ENCODE data around the gene NARF.
"Not testable (repeated sequence)": the region's sequence is repeated elsewhere in the genome, so short reads cannot be mapped to it uniquely, and the experiment has no call there.

Gene NARF

GRCh38 chr17:82458179-82458884 lies at the start of gene NARF:
NARF (plus strand) TSS chr17:82458741; CDS start chr17:82458804, 63 bp downstream.
- peak; percentile 99 for DNase-seq (ENCODE audit: low spot score)

DNA sequence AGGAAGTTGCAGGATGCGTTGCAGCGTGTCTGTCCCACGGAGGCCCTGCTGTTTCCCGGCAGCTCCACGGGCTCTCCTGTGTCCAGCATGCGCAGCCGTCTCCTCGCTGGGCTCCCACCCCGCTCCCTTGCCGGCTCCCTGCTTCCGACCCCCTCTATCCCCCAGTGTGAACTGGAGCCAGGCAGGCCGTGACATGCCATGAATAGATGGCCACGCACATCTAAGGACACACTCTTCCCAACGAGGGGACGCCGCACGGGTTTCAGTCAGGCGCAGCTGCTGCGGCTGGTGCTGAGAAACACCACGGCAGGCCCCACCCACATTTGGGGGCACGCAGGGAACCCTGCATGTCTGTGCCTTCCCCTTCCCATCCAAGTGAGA lies 49.6 kb upstream of the NARF start:
- DNase-seq (ENCODE audit: low spot score) = no peak

- DNase-seq (ENCODE audit: low spot score) = no peak
Observed at GRCh38 chr17:82410014-82410716, 48.4 kb upstream of the NARF start.

DNA sequence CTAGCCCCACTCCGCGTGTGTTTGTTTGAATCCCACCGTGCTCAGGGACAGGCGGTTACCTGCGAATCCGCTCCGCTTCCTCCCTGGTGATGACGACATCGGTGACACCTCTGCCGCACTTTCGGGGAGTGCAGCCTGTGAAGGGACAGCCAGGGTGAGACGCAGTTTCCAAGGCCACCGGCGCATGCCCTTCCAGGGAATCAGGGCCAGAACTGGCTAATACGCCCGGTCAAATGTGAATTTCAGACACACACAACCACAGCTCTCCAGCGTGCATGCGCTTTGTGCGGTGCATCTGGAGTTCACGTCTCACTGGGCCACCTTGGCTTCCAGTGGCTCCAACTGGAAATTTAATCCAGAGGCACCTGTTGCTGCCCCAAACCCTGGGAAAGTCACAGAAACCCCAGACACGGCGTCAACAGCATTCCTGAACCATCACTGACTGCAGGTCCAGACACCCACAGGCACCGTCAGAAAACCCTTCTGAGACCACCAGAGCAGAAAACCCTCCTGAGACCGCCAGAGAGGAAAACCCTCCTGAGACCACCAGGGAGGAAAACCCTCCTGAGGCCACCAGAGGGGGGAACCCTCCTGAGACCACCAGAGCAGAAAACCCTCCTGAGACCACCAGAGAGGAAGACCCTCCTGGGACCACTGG lies 47.0 kb upstream of the NARF start:
- no peak for DNase-seq (ENCODE audit: low spot score)

DNA sequence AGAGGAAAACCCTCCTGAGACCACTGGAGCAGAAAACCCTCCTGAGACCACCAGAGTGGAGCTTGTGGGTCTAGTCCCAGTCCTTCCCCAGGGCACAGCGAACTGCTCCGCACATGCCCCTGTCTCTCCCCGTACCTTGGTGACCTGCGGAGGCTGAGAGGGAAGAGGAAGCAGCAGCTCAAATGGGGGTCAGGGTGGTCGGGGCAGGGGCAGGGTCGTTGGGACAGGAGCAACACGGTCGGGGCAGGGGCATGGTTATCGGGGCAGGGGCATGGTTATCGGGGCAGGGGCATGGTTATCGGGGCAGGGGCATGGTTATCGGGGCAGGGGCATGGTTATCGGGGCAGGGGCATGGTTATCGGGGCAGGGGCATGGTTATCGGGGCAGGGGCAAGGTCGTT lies 46.5 kb upstream of the NARF start:
- not testable (repeated sequence) for DNase-seq (ENCODE audit: low spot score)

DNA sequence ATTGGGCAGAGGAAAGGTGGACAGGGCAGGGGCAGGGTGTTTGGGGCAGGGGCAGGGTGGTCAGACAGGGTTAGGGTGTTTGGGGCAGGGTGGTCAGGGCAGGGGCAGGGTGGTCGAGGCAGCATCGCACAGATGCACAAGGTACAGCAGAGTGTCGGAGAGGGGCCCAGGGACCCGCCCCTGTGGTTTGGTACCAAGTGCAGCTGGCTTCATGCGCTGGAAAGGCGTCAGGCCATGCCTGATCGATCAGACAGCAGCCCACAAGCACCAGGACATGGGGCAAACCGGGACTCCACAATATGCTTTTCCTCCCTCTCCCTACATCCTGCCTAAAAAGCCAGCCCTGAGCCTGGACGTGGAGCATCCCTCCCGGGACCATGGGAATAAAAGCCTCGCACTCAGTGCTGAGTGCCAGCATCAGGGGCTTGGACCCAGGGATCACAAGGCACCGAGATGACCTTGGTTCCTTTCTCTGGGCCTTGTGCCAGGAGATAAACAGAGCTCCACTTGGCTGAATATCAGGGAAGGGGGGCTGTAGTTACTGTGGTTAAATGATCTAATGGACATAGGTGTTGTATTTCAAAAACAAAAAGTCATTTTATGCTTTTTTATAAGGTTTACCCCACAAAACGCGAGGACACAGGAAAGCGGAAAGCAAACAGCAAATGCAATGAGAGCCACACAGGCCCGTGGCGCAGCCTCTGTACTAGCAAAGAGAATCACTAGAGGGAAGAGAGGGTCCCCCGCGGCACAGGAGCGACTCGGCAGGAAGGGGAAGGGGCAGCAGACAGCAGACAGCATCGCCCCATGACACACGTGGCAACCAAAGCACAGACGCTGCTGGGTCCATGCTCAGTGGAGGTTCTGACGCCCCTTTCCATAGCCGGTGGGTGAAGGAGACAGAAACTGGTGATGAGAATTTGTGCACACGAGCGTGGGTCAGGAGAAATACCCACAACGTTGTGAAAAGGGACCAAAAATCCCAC lies 45.7 kb upstream of the NARF start:
- no peak for DNase-seq (ENCODE audit: low spot score)

DNA sequence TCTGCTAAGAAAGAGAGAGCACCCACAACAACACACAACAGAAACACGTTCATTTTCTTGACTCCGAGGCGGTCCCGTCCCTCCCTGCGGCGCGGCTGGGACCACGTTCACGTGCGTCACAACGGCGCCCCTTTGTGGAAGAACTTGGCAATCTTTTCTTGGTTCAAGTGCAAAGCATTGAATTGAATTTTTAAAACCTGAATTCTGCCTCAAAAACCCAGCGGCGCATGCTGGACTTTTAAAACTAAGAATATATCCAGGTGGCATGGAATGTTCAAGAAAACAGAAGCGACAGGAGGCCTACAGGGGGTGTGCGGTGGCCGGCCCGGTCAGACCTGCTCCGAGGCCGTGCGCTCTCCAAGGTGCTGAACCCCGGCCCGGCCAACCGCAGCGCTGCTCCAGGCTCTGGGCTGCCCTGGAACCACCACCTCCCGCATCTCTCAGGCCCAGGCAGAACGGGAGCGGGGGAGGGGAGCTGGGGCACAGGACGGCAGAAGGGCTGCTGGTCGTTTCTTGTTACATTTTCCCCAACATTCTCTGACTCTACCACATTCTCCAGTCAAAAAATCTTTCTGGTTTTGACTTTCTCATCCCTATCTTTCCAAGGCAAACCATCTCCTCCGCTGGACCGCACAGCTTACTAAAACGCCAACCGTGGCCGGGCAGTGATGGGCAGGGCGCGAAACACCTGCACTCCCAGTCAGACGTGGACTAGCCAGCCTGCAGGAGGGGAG lies 43.8 kb upstream of the NARF start:
- DNase-seq (ENCODE audit: low spot score) = peak; percentile 81

DNA sequence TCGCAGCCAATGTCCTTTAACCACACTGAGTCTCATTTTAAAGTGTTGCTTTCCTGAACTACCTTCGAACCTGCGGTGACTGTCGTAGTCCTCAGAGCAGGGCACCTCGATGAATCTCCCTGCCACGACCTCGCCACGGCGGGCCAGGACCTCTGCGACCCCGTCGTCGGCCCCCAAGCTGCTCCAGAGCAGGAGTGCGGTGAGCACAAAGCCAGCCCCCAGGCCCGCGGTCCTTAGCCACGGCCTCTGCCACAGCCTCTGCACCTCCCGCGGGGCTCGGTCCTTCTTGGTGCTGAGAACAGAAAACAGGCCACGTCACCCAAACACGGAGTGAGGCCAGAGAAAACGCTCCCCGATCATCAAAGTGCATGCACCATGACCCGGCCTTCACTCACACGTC lies 43.2 kb upstream of the NARF start:
- no peak for DNase-seq (ENCODE audit: low spot score)

DNA sequence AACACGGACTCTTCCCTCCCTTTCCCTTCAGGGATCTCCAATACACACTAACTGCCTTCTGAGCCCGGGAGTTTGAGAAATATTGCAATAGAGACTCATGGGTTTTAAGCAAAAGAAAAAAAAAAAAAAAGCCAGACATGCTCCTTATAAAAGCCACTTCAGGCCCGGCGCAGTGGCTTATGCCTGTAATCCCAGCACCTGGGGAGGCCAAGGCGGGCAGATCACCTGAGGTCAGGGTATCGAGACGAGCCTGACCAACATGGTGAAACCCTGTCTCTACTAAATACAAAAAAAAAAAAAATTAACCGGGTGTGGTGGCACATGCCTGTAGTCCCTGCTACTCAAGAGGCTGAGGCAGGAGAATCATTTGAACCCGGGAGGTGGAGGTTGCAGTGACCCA lies 42.8 kb upstream of the NARF start:
- no peak for DNase-seq (ENCODE audit: low spot score)

DNA sequence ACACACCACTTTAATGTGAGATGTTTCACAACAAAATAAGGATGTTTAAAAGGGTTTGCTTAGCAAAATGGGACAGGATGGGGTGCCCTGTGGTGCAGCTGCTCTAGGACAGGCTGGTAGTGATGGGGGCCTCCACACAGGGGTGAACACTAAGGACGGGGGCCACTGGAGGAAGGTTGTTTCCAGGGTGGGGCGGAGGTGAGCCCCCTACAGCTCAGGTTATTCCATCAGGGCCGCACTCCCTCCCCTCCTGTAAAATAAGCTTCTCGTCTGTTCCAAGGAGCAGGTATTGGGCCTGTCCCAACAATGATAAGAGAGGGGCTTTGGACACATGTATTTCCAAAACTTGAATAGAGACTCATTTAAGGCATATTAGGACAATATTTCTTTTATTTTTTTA lies 42.3 kb upstream of the NARF start:
- DNase-seq (ENCODE audit: low spot score) = no peak

DNA sequence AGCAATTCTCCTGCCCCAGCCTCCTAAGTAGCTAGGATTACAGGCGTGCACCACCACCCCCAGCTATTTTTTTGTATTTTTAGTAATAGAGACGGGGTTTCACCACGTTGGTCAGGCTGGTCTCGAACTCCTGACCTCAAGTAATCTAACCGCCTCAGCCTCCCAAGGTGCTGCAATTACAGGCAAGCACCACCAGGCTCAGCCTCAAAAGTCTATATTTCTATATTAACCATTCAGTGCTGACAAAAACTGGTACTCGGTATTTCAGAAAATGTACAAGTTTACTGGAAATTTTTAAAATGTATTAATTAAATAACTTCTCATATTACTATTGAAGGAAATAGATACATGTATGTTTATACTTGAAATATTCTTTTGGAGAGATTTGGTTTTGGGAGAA lies 41.8 kb upstream of the NARF start:
- no peak for DNase-seq (ENCODE audit: low spot score)

DNA sequence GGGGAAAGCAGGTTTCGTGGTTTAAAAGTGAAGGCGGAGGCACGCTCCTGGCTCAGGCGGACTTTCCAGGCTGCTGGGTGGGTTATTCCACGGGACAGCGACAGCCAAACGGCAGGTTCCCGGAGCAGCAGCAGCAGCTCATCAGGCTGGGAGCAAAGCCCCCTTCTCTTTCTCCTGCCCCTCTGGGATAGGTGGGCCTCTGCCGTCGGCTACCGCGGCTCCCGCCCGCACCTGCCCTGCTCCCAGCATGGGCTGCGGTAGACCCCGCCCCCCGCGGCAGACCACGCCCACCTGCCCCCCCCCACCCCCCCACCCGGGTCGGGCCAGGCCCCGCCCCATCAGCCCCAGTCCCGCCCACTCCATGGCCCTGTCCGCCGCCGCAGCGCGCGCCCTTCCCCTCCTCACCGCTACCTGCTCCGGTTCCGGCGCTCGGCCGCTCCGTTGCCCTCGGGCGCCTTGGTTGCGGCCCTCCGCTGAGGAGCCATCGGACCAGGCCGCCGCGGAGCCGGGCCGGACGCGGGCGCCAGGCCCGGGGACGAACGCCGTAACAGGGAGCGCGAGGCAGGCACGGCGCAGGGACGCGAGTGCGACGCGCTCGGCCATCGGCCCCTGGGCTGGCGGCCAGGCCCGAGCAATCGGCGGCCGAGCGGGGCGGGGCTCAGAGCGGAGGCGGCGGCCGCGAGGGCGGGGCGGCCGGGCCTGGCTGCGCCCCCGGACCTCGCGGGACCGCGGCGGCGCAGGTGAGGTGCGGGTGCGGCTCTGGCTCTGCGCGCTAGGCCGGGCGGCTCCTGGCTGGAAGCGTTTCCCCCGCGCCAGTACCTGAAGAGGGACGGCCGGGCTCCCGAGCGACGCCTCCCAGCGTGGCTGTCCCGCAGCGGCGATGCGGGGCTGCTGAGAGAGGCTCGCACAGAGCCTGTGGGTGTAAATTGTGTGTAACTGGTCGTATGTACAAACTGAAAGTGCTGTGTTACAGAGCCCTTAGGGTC lies 40.2 kb upstream of the NARF start, which contains the start of the genes HEXD and OGFOD3:
Gene HEXD (plus strand): TSS at position 347 of the 986 bp plus-strand sequence. CDS start 1,453 bp downstream, outside the sequence.
Gene OGFOD3 (minus strand): TSS at position 586 of the 986 bp plus-strand sequence. CDS start 101 bp downstream, at position 485.
- DNase-seq (ENCODE audit: low spot score) = peak; percentile 100

DNA sequence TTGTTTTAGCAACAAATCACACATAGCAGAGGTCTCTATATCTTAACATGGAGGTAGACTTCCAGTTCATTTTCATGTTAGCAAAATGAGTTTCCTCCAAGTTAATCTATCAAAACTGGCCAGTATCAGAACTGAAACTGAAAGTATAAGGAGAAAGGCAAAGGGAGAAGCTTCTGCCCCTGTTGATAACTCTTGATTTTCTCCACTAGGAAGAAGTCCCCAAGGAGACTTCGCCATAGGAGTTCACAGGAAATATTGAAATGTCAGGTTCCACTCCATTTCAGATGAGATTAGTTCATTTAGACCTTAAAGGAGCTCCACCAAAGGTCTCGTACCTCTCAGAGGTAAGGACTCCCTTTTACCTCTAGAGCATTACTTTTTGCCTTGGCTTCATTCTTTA lies 39.0 kb upstream of the NARF start:
- DNase-seq (ENCODE audit: low spot score) = peak; percentile 30

DNA sequence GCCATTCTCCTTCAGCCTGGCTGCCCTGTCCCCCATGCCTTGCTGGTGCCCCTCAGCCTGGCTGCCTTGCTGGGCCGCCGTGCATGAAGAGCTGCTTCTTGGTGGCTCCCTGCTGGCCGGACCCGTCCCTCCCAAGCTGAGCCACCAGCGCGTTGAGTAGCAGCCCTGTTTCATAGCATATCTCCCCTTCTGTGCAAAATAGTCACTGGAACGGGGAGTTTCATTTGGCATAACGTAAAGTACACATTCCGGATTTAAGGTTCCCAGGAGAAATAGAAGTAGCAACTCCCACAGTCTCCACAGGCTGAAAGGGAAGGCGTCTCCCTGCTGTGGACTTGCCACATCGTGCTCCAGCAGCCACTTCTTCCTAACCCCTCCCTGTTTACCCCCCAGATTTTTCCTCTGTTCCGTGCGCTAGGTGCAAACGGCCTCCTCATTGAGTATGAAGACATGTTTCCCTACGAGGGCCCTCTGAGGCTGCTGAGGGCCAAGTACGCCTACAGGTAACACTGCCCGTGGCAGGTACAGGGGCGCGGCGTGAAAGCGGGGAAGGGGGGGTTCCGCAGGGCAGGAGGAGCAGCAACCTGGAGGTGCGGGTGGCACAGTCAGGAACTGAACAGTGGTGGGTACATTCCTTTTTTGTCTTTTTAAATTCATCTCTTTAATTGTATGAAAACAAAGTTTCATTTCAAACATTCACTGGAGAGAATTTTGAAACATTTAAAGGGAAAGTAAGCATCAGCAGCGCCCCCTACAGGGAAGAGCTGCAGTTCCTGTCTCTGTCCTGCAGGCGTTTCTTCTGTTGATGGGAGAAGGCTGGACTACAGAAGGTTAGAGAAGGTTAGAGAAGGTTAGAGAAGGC lies 34.3 kb upstream of the NARF start:
- DNase-seq (ENCODE audit: low spot score) = peak; percentile 53

DNA sequence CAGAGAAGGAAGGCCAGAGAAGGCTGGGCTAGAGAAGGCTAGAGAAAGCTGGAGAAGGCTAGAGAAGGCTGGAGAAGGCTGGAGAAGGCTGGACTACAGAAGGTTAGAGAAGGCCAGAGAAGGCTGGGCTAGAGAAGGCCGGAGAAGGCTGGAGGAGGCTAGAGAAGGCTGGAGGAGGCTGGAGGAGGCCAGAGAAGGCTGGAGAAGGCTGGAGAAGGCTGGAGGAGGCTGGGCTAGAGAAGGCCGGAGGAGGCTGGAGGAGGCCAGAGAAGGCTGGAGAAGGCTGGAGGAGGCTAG lies 33.7 kb upstream of the NARF start:
- no peak for DNase-seq (ENCODE audit: low spot score)

DNA sequence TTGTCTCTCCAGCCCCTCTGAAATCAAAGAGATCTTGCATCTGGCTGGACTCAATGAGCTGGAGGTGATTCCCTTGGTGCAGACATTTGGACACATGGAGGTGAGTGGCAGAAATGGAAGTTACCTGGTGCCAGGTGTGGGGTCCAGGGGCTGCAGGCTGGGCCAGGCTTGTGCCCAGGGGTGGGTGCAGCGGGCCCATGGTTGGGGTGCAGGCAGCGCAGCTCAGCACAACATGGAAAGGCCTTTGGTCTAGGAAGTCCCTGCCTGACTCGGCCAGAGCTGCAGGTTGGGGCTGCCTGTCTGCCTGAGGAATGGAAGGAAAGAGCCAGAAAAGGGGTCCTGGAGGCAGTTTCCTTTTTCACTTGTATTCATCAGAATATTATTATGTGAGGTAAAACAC lies 30.0 kb upstream of the NARF start:
- DNase-seq (ENCODE audit: low spot score) = no peak

DNA sequence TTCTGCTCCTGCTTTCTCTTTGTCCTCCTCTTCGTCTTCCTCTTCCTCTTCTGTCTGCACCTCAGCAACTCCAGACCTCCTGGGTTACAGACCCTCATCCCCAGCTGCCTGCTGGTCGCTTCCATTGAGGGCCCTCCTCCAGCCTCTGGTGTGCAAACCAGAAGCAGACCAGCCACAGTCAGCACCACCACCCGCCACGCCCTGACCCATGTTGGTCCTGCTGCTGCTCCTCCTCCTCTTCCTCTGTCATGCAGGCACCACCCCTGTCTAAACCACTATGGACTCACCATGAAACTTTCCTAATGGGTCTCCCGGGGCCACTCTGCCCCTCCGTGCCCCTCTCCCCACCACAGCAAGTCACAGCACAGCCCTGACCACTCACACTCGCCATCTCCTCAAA lies 28.7 kb upstream of the NARF start:
- DNase-seq (ENCODE audit: low spot score) = no peak

GRCh38 chr17:82432017-82432416 lies 26.5 kb upstream of the NARF start:
- no peak for DNase-seq (ENCODE audit: low spot score)

GRCh38 chr17:82433560-82434215 lies 24.9 kb upstream of the NARF start:
- DNase-seq (ENCODE audit: low spot score) = no peak

Data from germinal center (tissue), 1 donor.